ENCODE data around the gene SORCS3. TPM values are rescaled to one million over a fixed set of nuclear protein-coding genes. Genes with fewer than 3 reads are reported as not detected.

The SORCS3 gene
- total and polyA plus RNA-seq, 7 donors = 0.15 to 1.1 (median 0.33) TPM; not detected in 2

- no peaks in the 10 kb centered on the region for H3K4me1 ChIP-seq
- TF ChIP-seq EP300 (IDR thresholded peaks at IDR 0.05) (no peak), CTCF (IDR thresholded peaks at IDR 0.05) (no peak), POLR2A (IDR thresholded peaks at IDR 0.05) (no peak), POLR2AphosphoS5 (IDR thresholded peaks at IDR 0.05) (no peak)
- H3K27ac ChIP-seq = no peak overlapping the region
- WGBS, 2 donors = 44 to 56% methylated on average over 1 of the region's 1 CpG
- H3K9me3 ChIP-seq = no peaks in the 10 kb centered on the region
- DNase-seq = no peak
- no peaks in the 10 kb centered on the region for H3K27me3 ChIP-seq
- no peaks in the 10 kb centered on the region for H3K36me3 ChIP-seq
- H3K4me3 ChIP-seq = no peak overlapping the region
- intact Hi-C loops (cut with DNase I) = no loop called here
These were observed 433.9 kb downstream of the SORCS3 start for GRCh38 chr10:105075031-105075430.

GRCh38 chr10:105085980-105086379 is 444.9 kb downstream of the SORCS3 start:
- no peaks in the 10 kb centered on the region for H3K36me3 ChIP-seq
- no peaks in the 10 kb centered on the region for H3K9me3 ChIP-seq
- H3K4me3 ChIP-seq = no peak overlapping the region
- no peak for TF ChIP-seq EP300 (IDR thresholded peaks at IDR 0.05)
- no peak for TF ChIP-seq POLR2AphosphoS5 (IDR thresholded peaks at IDR 0.05)
- TF ChIP-seq POLR2A (IDR thresholded peaks at IDR 0.05) = no peak
- TF ChIP-seq CTCF (IDR thresholded peaks at IDR 0.05) = no peak
- DNase-seq = no peak
- 73 to 85% methylated on average over 2 of the region's 2 CpGs for WGBS, 2 donors
- H3K27me3 ChIP-seq = no peaks in the 10 kb centered on the region
- intact Hi-C loops (cut with DNase I) = no loop called here
- H3K27ac ChIP-seq = no peak overlapping the region
- no peaks in the 10 kb centered on the region for H3K4me1 ChIP-seq

GRCh38 chr10:105094048-105094447 is 453.0 kb downstream of the SORCS3 start:
- Histone ChIP-seq H3K36me3 (no peaks in the 10 kb centered on the region), H3K27ac (no peak overlapping the region), H3K9me3 (no peaks in the 10 kb centered on the region), H3K27me3 (no peaks in the 10 kb centered on the region), H3K4me1 (no peaks in the 10 kb centered on the region), H3K4me3 (no peak overlapping the region)
- intact Hi-C loops (cut with DNase I) = no loop called here
- TF ChIP-seq EP300 (IDR thresholded peaks at IDR 0.05) (no peak), POLR2A (IDR thresholded peaks at IDR 0.05) (no peak), CTCF (IDR thresholded peaks at IDR 0.05) (no peak), POLR2AphosphoS5 (IDR thresholded peaks at IDR 0.05) (no peak)
- DNase-seq = no peak
- 80 to 93% methylated on average over 1 of the region's 1 CpG for WGBS, 2 donors

GRCh38 chr10:105096316-105096715 is 455.2 kb downstream of the SORCS3 start:
- no peak overlapping the region for H3K27ac ChIP-seq
- 71 to 75% methylated on average over 3 of the region's 3 CpGs for WGBS, 2 donors
- H3K4me1 ChIP-seq = no peaks in the 10 kb centered on the region
- intact Hi-C loops (cut with DNase I) = no loop called here
- H3K9me3 ChIP-seq = no peaks in the 10 kb centered on the region
- no peaks in the 10 kb centered on the region for H3K27me3 ChIP-seq
- no peaks in the 10 kb centered on the region for H3K36me3 ChIP-seq
- TF ChIP-seq CTCF (IDR thresholded peaks at IDR 0.05) = no peak
- no peak for TF ChIP-seq POLR2A (IDR thresholded peaks at IDR 0.05)
- TF ChIP-seq POLR2AphosphoS5 (IDR thresholded peaks at IDR 0.05) = no peak
- TF ChIP-seq EP300 (IDR thresholded peaks at IDR 0.05) = no peak
- H3K4me3 ChIP-seq = no peak overlapping the region
- DNase-seq = no peak

GRCh38 chr10:105102977-105103376 is 461.9 kb downstream of the SORCS3 start:
- H3K36me3 ChIP-seq = no peaks in the 10 kb centered on the region
- H3K27me3 ChIP-seq = no peaks in the 10 kb centered on the region
- 72 to 87% methylated on average over 6 of the region's 6 CpGs for whole genome bisulfite sequencing, 2 donors
- no peak overlapping the region for H3K4me3 ChIP-seq
- H3K4me1 ChIP-seq = no peaks in the 10 kb centered on the region
- TF ChIP-seq POLR2A (IDR thresholded peaks at IDR 0.05) (no peak), POLR2AphosphoS5 (IDR thresholded peaks at IDR 0.05) (no peak), CTCF (IDR thresholded peaks at IDR 0.05) (no peak), EP300 (IDR thresholded peaks at IDR 0.05) (no peak)
- no peak overlapping the region for H3K27ac ChIP-seq
- intact Hi-C loops (cut with DNase I) = no loop called here
- H3K9me3 ChIP-seq = no peaks in the 10 kb centered on the region
- DNase-seq = no peak

Measured in sigmoid colon (tissue), 7 donors.